HCT116 (cell line): Measurements from ENCODE around the gene CTU2. TPM values are rescaled to one million over a fixed set of nuclear protein-coding genes. Genes with fewer than 3 reads are reported as not detected.
A peak's percentile ranks its signal among the peaks of the same experiment; 100 is the strongest.

Experiments used
- ATAC-seq: fragments of 200-7000 bp; cut with Tn5 transposase; 2 replicates; pipeline ENCODE4 v1.9.1; 2020; ENCODE audit warnings: mild to moderate bottlenecking, moderate library complexity
- BruUV-seq: library from RNA; stranded (reverse); fragments of 400-500 nt; replicated peaks from 2 replicates; lab custom pipeline; 2021; lab: Mats Ljungman, UMichigan
- CTCF ChIA-PET: fragments of 300-600 bp; sonication (Branson Sonifier 250); formaldehyde crosslinking; loops from one replicate; lab custom pipeline; 2021; ENCODE audit warnings: antibody characterized with exemption; lab: Charles Lee
- POLR2A ChIA-PET: fragments of 300-600, 350-600 bp; sonication (Branson Sonifier 250); formaldehyde crosslinking; loops from one replicate; lab custom pipeline; 2021; ENCODE audit warnings: antibody characterized with exemption; lab: Charles Lee
- RAD21 ChIA-PET, 2 experiments: fragments of 300-600 bp; sonication (Branson Sonifier 250); formaldehyde crosslinking; loops; one replicate each; lab custom pipeline; 2023; ENCODE audit warnings: low total read pairs in 2 of 2; ENCODE audit not compliant: uncharacterized antibody in 2 of 2, unreplicated experiment in 2 of 2, low non-redundant PET in 1 of 2; lab: Charles Lee
- DNase-seq: peaks from one replicate; pipeline ENCODE4 v3.0.0-alpha.2; 2010; ENCODE audit warnings: low read depth, low spot score
- H2AFZ ChIP-seq: fragments of 200-600 bp; shearing (Covaris generic), sonication (generic); 2 replicates; pipeline ENCODE4 v1.6.1; 2017; ENCODE audit warnings: low read depth, mixed run types, mixed read lengths, antibody characterized with exemption, low read length; ENCODE audit not compliant: poor library complexity, severe bottlenecking
- H3K27ac ChIP-seq: 2 replicates; pipeline ENCODE4 v1.5.1; 2012; ENCODE audit warnings: low read depth, low read length
- H3K27me3 ChIP-seq: fragments of 200-600 bp; sonication (generic); 2 replicates; pipeline ENCODE4 v1.6.1; 2016; ENCODE audit warnings: mixed run types, low read length, mixed read lengths; ENCODE audit not compliant: insufficient read depth
- H3K36me3 ChIP-seq, 2 experiments: fragments of 200-500 bp in 1 of 2; fragments of 200-600 bp in 1 of 2; sonication (Bioruptor generic) in 1 of 2; sonication (generic) in 1 of 2; 2 replicates each; pipeline versions ENCODE4 v1.5.1 to v1.6.1; 2014 to 2016; ENCODE audit warnings: low read length in 2 of 2, inconsistent platforms in 1 of 2, mixed read lengths in 1 of 2, mixed run types in 1 of 2; ENCODE audit not compliant: insufficient read depth in 2 of 2, control insufficient read depth in 1 of 2
- H3K4me1 ChIP-seq, 2 experiments: fragments of 200-600 bp in 1 of 2; sonication (generic) in 1 of 2; 2 replicates each; pipeline versions ENCODE4 v1.5.1 to v1.6.1; 2012 to 2017; ENCODE audit warnings: low read length in 2 of 2, inconsistent platforms in 1 of 2, mild to moderate bottlenecking in 1 of 2, mixed read lengths in 1 of 2, mixed run types in 1 of 2, moderate library complexity in 1 of 2; ENCODE audit not compliant: insufficient read depth in 2 of 2, control insufficient read depth in 1 of 2
- H3K4me2 ChIP-seq: fragments of 200-600 bp; sonication (generic); 2 replicates; pipeline ENCODE4 v1.6.1; 2017; ENCODE audit warnings: mixed run types, low read length, mixed read lengths
- H3K4me3 ChIP-seq, 2 experiments: fragments of 200-600 bp in 1 of 2; sonication (generic) in 1 of 2; replicated peaks in 1 of 2; 2 replicates each; pipeline ENCODE4 v1.5.1; 2011 to 2016; ENCODE audit warnings: low read length in 2 of 2, control low read depth in 1 of 2, low read depth in 1 of 2, mild to moderate bottlenecking in 1 of 2, mixed read lengths in 1 of 2, mixed run types in 1 of 2
- H3K79me2 ChIP-seq: fragments of 200-600 bp; sonication (generic); 2 replicates; pipeline ENCODE4 v1.6.1; 2017; ENCODE audit warnings: mild to moderate bottlenecking, mixed run types, low read length, moderate library complexity, mixed read lengths; ENCODE audit not compliant: insufficient read depth
- H3K9ac ChIP-seq: fragments of 200-600 bp; sonication (generic); 2 replicates; pipeline ENCODE4 v1.6.1; 2016; ENCODE audit warnings: low read length, mixed read lengths
- H3K9me2 ChIP-seq: fragments of 200-600 bp; sonication (generic), shearing (Covaris generic); 2 replicates; pipeline ENCODE4 v1.6.1; 2017; ENCODE audit warnings: mixed run types, mild to moderate bottlenecking, moderate library complexity; ENCODE audit not compliant: insufficient read depth
- H3K9me3 ChIP-seq, 2 experiments: fragments of 200-500 bp in 1 of 2; fragments of 200-600 bp in 1 of 2; sonication (Bioruptor generic) in 1 of 2; sonication (generic) in 1 of 2; 2 replicates each; pipeline ENCODE4 v1.6.1; 2014 to 2017; ENCODE audit warnings: low read length in 2 of 2, mixed read lengths in 2 of 2, inconsistent platforms in 1 of 2, low read depth in 1 of 2, mild to moderate bottlenecking in 1 of 2, mixed run types in 1 of 2, moderate library complexity in 1 of 2; ENCODE audit not compliant: control insufficient read depth in 1 of 2, insufficient read depth in 1 of 2
- H4K20me1 ChIP-seq: fragments of 200-600 bp; sonication (generic), shearing (Covaris generic); 2 replicates; pipeline ENCODE4 v1.6.1; 2017; ENCODE audit warnings: mixed run types, mild to moderate bottlenecking, moderate library complexity; ENCODE audit not compliant: insufficient read depth
- CEBPB ChIP-seq: IDR thresholded peaks from 2 replicates; pipeline ENCODE4 v1.6.1; 2012; ENCODE audit warnings: low read depth
- EGR1 ChIP-seq: IDR thresholded peaks from 2 replicates; pipeline ENCODE4 v1.6.1; 2012; ENCODE audit warnings: low read depth
- ELF1 ChIP-seq: IDR thresholded peaks from 2 replicates; pipeline ENCODE4 v1.6.1; 2012; ENCODE audit warnings: low read depth, borderline replicate concordance
- FOSL1 ChIP-seq: IDR thresholded peaks from 2 replicates; pipeline ENCODE4 v1.6.1; 2012; ENCODE audit warnings: low read depth
- JUND ChIP-seq: IDR thresholded peaks from 2 replicates; pipeline ENCODE4 v1.6.1; 2012
- MAX ChIP-seq: IDR thresholded peaks from 2 replicates; pipeline ENCODE4 v1.6.1; 2012
- POLR2A ChIP-seq: IDR thresholded peaks from 2 replicates; pipeline ENCODE4 v1.7.0; 2011; ENCODE audit warnings: borderline replicate concordance; ENCODE audit not compliant: insufficient read depth, insufficient read length; ENCODE audit errors: extremely low read depth
- POLR2AphosphoS5 ChIP-seq: IDR thresholded peaks from 2 replicates; pipeline ENCODE4 v1.6.1; 2011; ENCODE audit warnings: mild to moderate bottlenecking, low read depth, low read length, moderate library complexity
- RAD21 ChIP-seq: IDR thresholded peaks from 2 replicates; pipeline ENCODE4 v1.6.1; 2012; ENCODE audit warnings: low read depth, mild to moderate bottlenecking
- SRF ChIP-seq: IDR thresholded peaks from 2 replicates; pipeline ENCODE4 v1.6.1; 2012; ENCODE audit warnings: low read depth
- YY1 ChIP-seq: IDR thresholded peaks from 2 replicates; pipeline ENCODE4 v1.6.1; 2011; ENCODE audit warnings: low read length, low read depth, moderate library complexity, mild to moderate bottlenecking; ENCODE audit not compliant: insufficient replicate concordance; ENCODE audit errors: extremely low read depth
- ZFX ChIP-seq: fragments of 450-650 bp; IDR thresholded peaks from 2 replicates; pipeline ENCODE4 v1.6.1; 2017
- intact Hi-C: fragments of 100-400 bp; cut with micrococcal nuclease; formaldehyde crosslinking; loops from 2 replicates; pipeline ENCODE4 v1.10.0; 2022
- total RNA-seq: library from RNA; stranded (reverse); gene quantifications from one replicate; pipeline ENCODE4 v1.2.1, GENCODE V29; 2021; ENCODE audit not compliant: unreplicated experiment
- TF ChIP-seq, protein P1 (sequence below), 3 experiments: fragments of 200-600 bp in 1 of 3; sonication (generic) in 1 of 3; IDR thresholded peaks in 2 of 3; conservative IDR thresholded peaks in 1 of 3; 2 replicates each; pipeline ENCODE4 v1.5.1; 2012 to 2017; ENCODE audit warnings: low read depth in 2 of 3, low read length in 2 of 3, antibody characterized with exemption in 1 of 3, borderline replicate concordance in 1 of 3, control low read depth in 1 of 3, mild to moderate bottlenecking in 1 of 3, mixed read lengths in 1 of 3, mixed run types in 1 of 3, moderate library complexity in 1 of 3; ENCODE audit not compliant: insufficient read depth in 1 of 3

The CTU2 gene
- total RNA-seq, 1 experiment from 2014 or later: 71.3 TPM

GRCh38 chr16:88736496-88736895 is 30.2 kb downstream of the CTU2 start:
- BruUV-seq: no TSS peak

GRCh38 chr16:88737298-88738150 is 31.2 kb downstream of the CTU2 start:
- Histone ChIP-seq H3K9ac (no peak overlapping the region), H2AFZ (no peak overlapping the region), H3K4me2 (no peak overlapping the region), H4K20me1 (no peaks in the 10 kb centered on the region), H3K79me2 (peaks cover 21% of the 10 kb centered on the region; the same call in 1 of the 2 replicates), H3K27me3 (no peaks in the 10 kb centered on the region), H3K4me3 (no peak overlapping the region), H3K9me3 (no peaks in the 10 kb centered on the region), H3K36me3 (peaks cover 19 to 58% of the 10 kb centered on the region in 2 experiments; a peak in 3 of 4 replicates), H3K27ac (peak overlapping the region; percentile 58; the same call in 1 of the 2 replicates), H3K4me1 (peaks cover 0 to 5% of the 10 kb centered on the region in 2 experiments; a peak in 1 of 4 replicates), H3K9me2 (no peaks in the 10 kb centered on the region)
- no TSS peak for BruUV-seq
- ChIA-PET RAD21 (interaction anchor here (0.6 to 1.1 kb wide), 7 partner anchors 33 to 480 kb away, joined by 3 to 4 read pairs (median 3); partner anchors contain the start of genes PIEZO1 (in 2 of the 2) and ZNF778 (in 1 of the 2)), POLR2A (interaction anchor here (0.5 to 1.2 kb wide), 5 partner anchors 42 to 120 kb away, joined by 3 to 5 read pairs (median 4); partner anchors contain the start of genes APRT and PIEZO1), CTCF (interaction anchor here (0.5 to 2.2 kb wide), 48 partner anchors 8 to 969 kb away, joined by 3 to 59 read pairs (median 5); partner anchors contain the start of genes APRT, CDH15, GALNS and MVD)
- intact Hi-C loops: loop anchor here (1.0 to 5.0 kb wide), 4 partner anchors 45 to 480 kb away; partner anchors contain the start of genes CDT1 and ZNF778
- ATAC-seq (peak; percentile 90), DNase-seq (peak; percentile 48)
- TF ChIP-seq EGR1: no peak
- no peak for TF ChIP-seq POLR2A
- TF ChIP-seq CEBPB: no peak
- TF ChIP-seq ZFX: no peak
- TF ChIP-seq JUND: no peak
- TF ChIP-seq, protein P1, sequence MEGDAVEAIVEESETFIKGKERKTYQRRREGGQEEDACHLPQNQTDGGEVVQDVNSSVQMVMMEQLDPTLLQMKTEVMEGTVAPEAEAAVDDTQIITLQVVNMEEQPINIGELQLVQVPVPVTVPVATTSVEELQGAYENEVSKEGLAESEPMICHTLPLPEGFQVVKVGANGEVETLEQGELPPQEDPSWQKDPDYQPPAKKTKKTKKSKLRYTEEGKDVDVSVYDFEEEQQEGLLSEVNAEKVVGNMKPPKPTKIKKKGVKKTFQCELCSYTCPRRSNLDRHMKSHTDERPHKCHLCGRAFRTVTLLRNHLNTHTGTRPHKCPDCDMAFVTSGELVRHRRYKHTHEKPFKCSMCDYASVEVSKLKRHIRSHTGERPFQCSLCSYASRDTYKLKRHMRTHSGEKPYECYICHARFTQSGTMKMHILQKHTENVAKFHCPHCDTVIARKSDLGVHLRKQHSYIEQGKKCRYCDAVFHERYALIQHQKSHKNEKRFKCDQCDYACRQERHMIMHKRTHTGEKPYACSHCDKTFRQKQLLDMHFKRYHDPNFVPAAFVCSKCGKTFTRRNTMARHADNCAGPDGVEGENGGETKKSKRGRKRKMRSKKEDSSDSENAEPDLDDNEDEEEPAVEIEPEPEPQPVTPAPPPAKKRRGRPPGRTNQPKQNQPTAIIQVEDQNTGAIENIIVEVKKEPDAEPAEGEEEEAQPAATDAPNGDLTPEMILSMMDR (IDR thresholded peaks at IDR 0.05 in 2 of 3, conservative IDR thresholded peaks at IDR 0.05 in 1 of 3; ENCODE audit: borderline replicate concordance in 1 of 3, insufficient read depth in 1 of 3, low read depth in 2 of 3, low read length in 2 of 3): peak; percentile 98 to 99 (median 99)
- TF ChIP-seq RAD21: peak; percentile 79
- TF ChIP-seq ELF1: no peak
- TF ChIP-seq SRF: no peak; the same call in 1 of the 2 replicates
- peak; percentile 55 for TF ChIP-seq YY1
- peak; percentile 39; the same call in 1 of the 2 replicates for TF ChIP-seq POLR2AphosphoS5
- TF ChIP-seq FOSL1: no peak

More at GRCh38 chr16:88736496-88736895, 30.2 kb downstream of the CTU2 start:
- intact Hi-C loops: loop anchor here (2.0 to 5.0 kb wide), 3 partner anchors 46 to 481 kb away; partner anchors contain the start of genes CDT1 and ZNF778
- POLR2A ChIA-PET: no interaction called here
- Histone ChIP-seq H3K4me2 (no peak overlapping the region), H2AFZ (no peak overlapping the region), H3K9ac (no peak overlapping the region), H3K9me3 (no peaks in the 10 kb centered on the region), H3K9me2 (no peaks in the 10 kb centered on the region), H3K4me1 (peaks cover 0 to 5% of the 10 kb centered on the region in 2 experiments; a peak in 1 of 4 replicates), H3K27me3 (no peaks in the 10 kb centered on the region), H4K20me1 (no peaks in the 10 kb centered on the region), H3K79me2 (peaks cover 13% of the 10 kb centered on the region; the same call in 1 of the 2 replicates), H3K27ac (no peak overlapping the region), H3K4me3 (no peak overlapping the region), H3K36me3 (peaks cover 14 to 56% of the 10 kb centered on the region in 2 experiments; a peak in 3 of 4 replicates)
- DNase-seq: no peak
- no peak for ATAC-seq
- RAD21 ChIA-PET: interaction anchor here in 1 of 2 experiments (1.1 kb wide), 1 partner anchor 34 kb away, joined by 3 read pairs; no protein-coding TSS in a partner anchor
- CTCF ChIA-PET: interaction anchor here (1.5 to 2.2 kb wide), 4 partner anchors 12 to 430 kb away, joined by 20 to 59 read pairs (median 32); partner anchors contain the start of genes APRT and PIEZO1
- TF ChIP-seq MAX (no peak), POLR2AphosphoS5 (0 out of 2 replicates have a peak, but pooled peaks have one; percentile 4)
